K562 (cell line): ENCODE data around the gene PSMD1. TPM values are rescaled to one million over a fixed set of nuclear protein-coding genes. Genes with fewer than 3 reads are reported as not detected.

Source experiments
- RBM15 ChIP-seq: fragments of 200-400 bp; formaldehyde crosslinking; IDR thresholded peaks from 2 replicates; pipeline ENCODE4 v1.6.1; 2018; ENCODE audit warnings: mild to moderate bottlenecking, low read length, moderate library complexity; ENCODE audit not compliant: insufficient read depth
- RBM34 ChIP-seq: fragments of 200-400 bp; formaldehyde crosslinking; IDR thresholded peaks from 2 replicates; pipeline ENCODE4 v1.6.1; 2018; ENCODE audit warnings: low read length, borderline replicate concordance; ENCODE audit not compliant: insufficient read depth
- REST ChIP-seq, 2 experiments: fragments of 450-650 bp; formaldehyde crosslinking in 1 of 2; IDR thresholded peaks; 2 replicates each; pipeline versions ENCODE4 v1.4.0 to v1.6.1; 2014 to 2020; ENCODE audit warnings: mild to moderate bottlenecking in 2 of 2, borderline replicate concordance in 1 of 2, low read depth in 1 of 2
- THRA ChIP-seq: fragments of 450-650 bp; IDR thresholded peaks from 2 replicates; pipeline ENCODE4 v1.6.1; 2017; ENCODE audit warnings: mild to moderate bottlenecking, moderate library complexity
- XRCC3 ChIP-seq: fragments of 450-650 bp; IDR thresholded peaks from 2 replicates; pipeline ENCODE4 v1.6.1; 2017; ENCODE audit warnings: mild to moderate bottlenecking, moderate library complexity
- ZNF507 ChIP-seq: conservative IDR thresholded peaks from 2 replicates; pipeline ENCODE4 v1.6.1; 2017; ENCODE audit warnings: missing genetic modification characterization, missing compliant biosample characterization
- ZNF551 ChIP-seq: fragments of 250-450 bp; sonication (Bioruptor Pico); IDR thresholded peaks from 2 replicates; pipeline ENCODE4 v1.5.0; 2021; ENCODE audit warnings: mild to moderate bottlenecking, moderate library complexity
- ZNF778 ChIP-seq: fragments of 450-650 bp; formaldehyde crosslinking; IDR thresholded peaks from 2 replicates; pipeline ENCODE4 v1.4.0; 2020; ENCODE audit warnings: mild to moderate bottlenecking, moderate library complexity
- polyA plus RNA-seq, 8 experiments: library from polyadenylated mRNA; depleted of rRNA in 4 of 8; stranded (reverse) in 5 of 8; unstranded in 3 of 8; fragments of >200 nt; fragmentation: Nextera tagmentation in 2 of 8; fragmentation: Illumina TruSeq in 1 of 8; extraction: Ambion mirVana in 2 of 8; extraction: Trizol in 1 of 8; gene quantifications; 2 replicates each; pipeline versions ENCODE4 v1.2.1 to v1.2.3, GENCODE V29; 2011 to 2014; ENCODE audit warnings: inconsistent platforms in 1 of 8, missing spikeins in 1 of 8
- total RNA-seq, 7 experiments: library from RNA; depleted of rRNA in 6 of 7; stranded (reverse); fragments of >200 nt in 6 of 7; fragmentation: Illumina TruSeq in 2 of 7; extraction: Trizol in 2 of 7; gene quantifications; 2 replicates each; pipeline versions ENCODE4 v1.2.1 to v1.2.3, GENCODE V29; 2011 to 2021; ENCODE audit warnings: low replicate concordance in 1 of 7
- TF ChIP-seq, protein P1 (sequence below): fragments of 450-650 bp; formaldehyde crosslinking; IDR thresholded peaks from 2 replicates; pipeline ENCODE4 v1.4.0; 2020; ENCODE audit warnings: mild to moderate bottlenecking, moderate library complexity
- TF ChIP-seq, protein P2 (sequence below): IDR thresholded peaks from 3 replicates; pipeline ENCODE4 v1.6.1; 2011; ENCODE audit warnings: borderline replicate concordance, mild to moderate bottlenecking, moderate library complexity; ENCODE audit not compliant: insufficient read length; ENCODE audit errors: extremely low read depth

Gene PSMD1
- total and polyA plus RNA-seq, 9 of the 15 experiments (the other 6 are each of a cell fraction or from before 2014, with no cell fraction given), result 100 to 257 (median 147) TPM

DNA sequence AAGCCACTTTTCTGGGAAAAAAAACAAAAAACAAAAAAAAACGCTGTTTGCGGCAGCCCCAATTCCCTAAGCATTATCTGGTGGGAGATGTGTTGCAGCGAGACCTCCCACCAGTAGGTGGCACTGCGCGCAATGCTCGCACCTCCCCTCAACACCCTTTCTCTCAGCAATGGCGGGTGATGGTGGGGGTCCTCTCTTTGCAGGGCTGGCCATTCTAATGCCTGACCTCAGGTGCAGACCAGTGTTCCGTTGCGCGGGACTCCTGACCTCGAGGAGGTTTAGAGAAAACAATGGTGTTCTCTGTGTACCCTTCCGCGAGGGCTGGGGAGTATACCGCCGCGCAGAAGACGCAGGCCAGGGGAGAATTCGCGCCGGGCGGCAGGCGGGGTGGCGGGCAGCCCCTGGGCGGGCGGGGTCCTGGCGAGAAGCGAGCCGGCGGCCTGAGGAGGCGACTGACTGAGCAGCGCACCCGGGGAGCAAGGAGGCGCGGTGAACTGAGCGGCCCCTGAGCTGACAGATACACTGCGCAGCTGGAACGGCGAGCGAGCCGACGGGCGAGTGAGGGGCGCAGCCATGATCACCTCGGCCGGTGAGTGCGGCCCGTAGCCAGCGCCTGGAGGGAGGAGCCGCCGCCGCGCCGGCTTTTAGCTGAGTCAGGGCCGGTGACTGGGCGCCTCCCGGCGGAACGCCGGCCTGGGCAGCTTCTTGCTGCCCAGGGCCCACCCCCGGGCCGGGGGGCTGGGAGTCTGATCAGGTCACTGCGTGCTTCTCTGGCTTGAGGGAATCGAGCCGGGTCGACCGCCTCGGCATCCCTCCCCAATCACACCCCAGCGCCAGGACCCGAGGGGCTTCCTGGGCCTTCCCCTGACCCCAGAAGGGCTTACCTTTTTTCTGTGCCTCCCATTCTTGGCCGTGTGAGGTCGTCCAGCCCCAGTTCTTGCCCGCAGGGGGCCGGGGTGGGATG lies at the start of gene PSMD1 (continued):
- TF ChIP-seq REST (IDR thresholded peaks at IDR 0.05; ENCODE audit: borderline replicate concordance) (peak; percentile 20; the same call in 1 of the 2 replicates), REST (CRISPR knock-in tag; IDR thresholded peaks at IDR 0.05; ENCODE audit: low read depth) (no peak), THRA (no peak), ZNF778 (CRISPR knock-in tag) (no peak), RBM34 (no peak), ZNF551 (CRISPR knock-in tag) (no peak), ZNF507 (no peak), XRCC3 (no peak), RBM15 (no peak)
- TF ChIP-seq, protein P1, sequence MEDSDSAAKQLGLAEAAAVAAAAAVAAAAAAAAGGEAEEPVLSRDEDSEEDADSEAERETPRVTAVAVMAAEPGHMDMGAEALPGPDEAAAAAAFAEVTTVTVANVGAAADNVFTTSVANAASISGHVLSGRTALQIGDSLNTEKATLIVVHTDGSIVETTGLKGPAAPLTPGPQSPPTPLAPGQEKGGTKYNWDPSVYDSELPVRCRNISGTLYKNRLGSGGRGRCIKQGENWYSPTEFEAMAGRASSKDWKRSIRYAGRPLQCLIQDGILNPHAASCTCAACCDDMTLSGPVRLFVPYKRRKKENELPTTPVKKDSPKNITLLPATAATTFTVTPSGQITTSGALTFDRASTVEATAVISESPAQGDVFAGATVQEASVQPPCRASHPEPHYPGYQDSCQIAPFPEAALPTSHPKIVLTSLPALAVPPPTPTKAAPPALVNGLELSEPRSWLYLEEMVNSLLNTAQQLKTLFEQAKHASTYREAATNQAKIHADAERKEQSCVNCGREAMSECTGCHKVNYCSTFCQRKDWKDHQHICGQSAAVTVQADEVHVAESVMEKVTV (CRISPR knock-in tag), result no peak
- TF ChIP-seq, protein P2, sequence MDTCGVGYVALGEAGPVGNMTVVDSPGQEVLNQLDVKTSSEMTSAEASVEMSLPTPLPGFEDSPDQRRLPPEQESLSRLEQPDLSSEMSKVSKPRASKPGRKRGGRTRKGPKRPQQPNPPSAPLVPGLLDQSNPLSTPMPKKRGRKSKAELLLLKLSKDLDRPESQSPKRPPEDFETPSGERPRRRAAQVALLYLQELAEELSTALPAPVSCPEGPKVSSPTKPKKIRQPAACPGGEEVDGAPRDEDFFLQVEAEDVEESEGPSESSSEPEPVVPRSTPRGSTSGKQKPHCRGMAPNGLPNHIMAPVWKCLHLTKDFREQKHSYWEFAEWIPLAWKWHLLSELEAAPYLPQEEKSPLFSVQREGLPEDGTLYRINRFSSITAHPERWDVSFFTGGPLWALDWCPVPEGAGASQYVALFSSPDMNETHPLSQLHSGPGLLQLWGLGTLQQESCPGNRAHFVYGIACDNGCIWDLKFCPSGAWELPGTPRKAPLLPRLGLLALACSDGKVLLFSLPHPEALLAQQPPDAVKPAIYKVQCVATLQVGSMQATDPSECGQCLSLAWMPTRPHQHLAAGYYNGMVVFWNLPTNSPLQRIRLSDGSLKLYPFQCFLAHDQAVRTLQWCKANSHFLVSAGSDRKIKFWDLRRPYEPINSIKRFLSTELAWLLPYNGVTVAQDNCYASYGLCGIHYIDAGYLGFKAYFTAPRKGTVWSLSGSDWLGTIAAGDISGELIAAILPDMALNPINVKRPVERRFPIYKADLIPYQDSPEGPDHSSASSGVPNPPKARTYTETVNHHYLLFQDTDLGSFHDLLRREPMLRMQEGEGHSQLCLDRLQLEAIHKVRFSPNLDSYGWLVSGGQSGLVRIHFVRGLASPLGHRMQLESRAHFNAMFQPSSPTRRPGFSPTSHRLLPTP, result no peak
